Measurements from ENCODE around the gene AGAP5.
"Not testable (repeated sequence)": the region's sequence is repeated elsewhere in the genome, so short reads cannot be mapped to it uniquely, and the experiment has no call there.

Gene AGAP5

DNA sequence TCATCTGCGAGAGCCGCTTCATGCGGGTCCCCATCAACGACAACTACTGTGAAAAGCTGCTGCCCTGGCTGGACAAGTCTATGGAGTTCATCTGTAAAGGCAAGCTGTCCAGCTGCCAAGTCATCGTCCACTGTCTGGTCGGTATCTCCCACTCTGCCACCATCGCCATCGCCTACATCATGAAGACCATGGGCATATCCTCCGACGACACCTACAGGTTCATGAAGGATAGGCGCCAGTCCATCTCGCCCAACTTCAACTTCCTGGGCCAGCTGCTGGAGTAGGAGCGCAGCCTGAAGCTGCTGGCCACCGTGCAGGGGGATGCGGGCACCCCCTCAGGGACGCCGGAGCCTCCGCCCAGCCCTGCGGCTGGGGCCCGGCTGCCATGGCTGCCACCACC is 34.5 kb upstream of the AGAP5 start:
- Histone ChIP-seq H3K4me1 (ENCODE audit: control insufficient read depth, insufficient read depth, low read length) (peaks cover 21% of the 10 kb centered on the region), H3K36me3 (ENCODE audit: control insufficient read depth in 2 of 2, insufficient read depth in 2 of 2, low read length in 2 of 2) (peaks cover 0 to 5% of the 10 kb centered on the region in 2 donors), H3K9ac (ENCODE audit: low read length in 2 of 2) (no peak overlapping the region)

GRCh38 chr10:73731588-73732375 is 33.9 kb upstream of the AGAP5 start:
- Histone ChIP-seq H3K27me3 (ENCODE audit: control insufficient read depth in 1 of 2, insufficient read depth in 2 of 2, low read length in 2 of 2) (no peaks in the 10 kb centered on the region), H3K36me3 (ENCODE audit: control insufficient read depth in 2 of 2, insufficient read depth in 2 of 2, low read length in 2 of 2) (peaks cover 5% of the 10 kb centered on the region in 2 donors), H3K4me1 (ENCODE audit: control insufficient read depth, insufficient read depth, low read length) (peaks cover 21% of the 10 kb centered on the region), H3K9me3 (ENCODE audit: control insufficient read depth in 2 of 2, low read length in 2 of 2) (no peaks in the 10 kb centered on the region), H3K9ac (ENCODE audit: low read length in 2 of 2) (peak overlapping the region in 1 of 2 donors; percentile 94), H3K4me3 (ENCODE audit: low read length in 2 of 2) (peak overlapping the region in 1 of 2 donors; percentile 22), H3K27ac (ENCODE audit: low read length) (no peak overlapping the region)

More for the DNA sequence above, 34.5 kb upstream of the AGAP5 start:
- Histone ChIP-seq H3K9me3 (ENCODE audit: control insufficient read depth in 2 of 2, low read length in 2 of 2) (no peaks in the 10 kb centered on the region), H3K27me3 (ENCODE audit: control insufficient read depth in 1 of 2, insufficient read depth in 2 of 2, low read length in 2 of 2) (no peaks in the 10 kb centered on the region), H3K4me3 (ENCODE audit: low read length in 2 of 2) (no peak overlapping the region), H3K27ac (ENCODE audit: low read length) (no peak overlapping the region)

- Histone ChIP-seq H3K27me3 (ENCODE audit: control insufficient read depth in 1 of 2, insufficient read depth in 2 of 2, low read length in 2 of 2) (no peaks in the 10 kb centered on the region), H3K36me3 (ENCODE audit: control insufficient read depth in 2 of 2, insufficient read depth in 2 of 2, low read length in 2 of 2) (peaks cover 9 to 12% of the 10 kb centered on the region in 2 donors), H3K4me3 (ENCODE audit: low read length in 2 of 2) (peak overlapping the region; percentile 95 to 97), H3K4me1 (ENCODE audit: control insufficient read depth, insufficient read depth, low read length) (peaks cover 21% of the 10 kb centered on the region), H3K9me3 (ENCODE audit: control insufficient read depth in 2 of 2, low read length in 2 of 2) (no peaks in the 10 kb centered on the region), H3K9ac (ENCODE audit: low read length in 2 of 2) (peak overlapping the region; percentile 89 to 94), H3K27ac (ENCODE audit: low read length) (peak overlapping the region; percentile 78)
These were observed 32.4 kb upstream of the AGAP5 start for GRCh38 chr10:73730153-73730906.

- peak overlapping the region; percentile 78 for H3K27ac ChIP-seq (ENCODE audit: low read length)
- H3K27me3 ChIP-seq (ENCODE audit: control insufficient read depth in 1 of 2, insufficient read depth in 2 of 2, low read length in 2 of 2); H3K9me3 ChIP-seq (ENCODE audit: control insufficient read depth in 2 of 2, low read length in 2 of 2): not testable (repeated sequence)
- H3K9ac ChIP-seq (ENCODE audit: low read length in 2 of 2), result peak overlapping the region; percentile 89 to 94
- H3K4me3 ChIP-seq (ENCODE audit: low read length in 2 of 2), result peak overlapping the region; percentile 95 to 97
- H3K36me3 ChIP-seq (ENCODE audit: control insufficient read depth in 2 of 2, insufficient read depth in 2 of 2, low read length in 2 of 2), result peaks cover 9 to 12% of the 10 kb centered on the region in 2 donors
- H3K4me1 ChIP-seq (ENCODE audit: control insufficient read depth, insufficient read depth, low read length), result peaks cover 21% of the 10 kb centered on the region
These were observed 31.9 kb upstream of the AGAP5 start for GRCh38 chr10:73729781-73730152.

GRCh38 chr10:73723516-73723915 is 25.6 kb upstream of the AGAP5 start:
- H3K4me3 ChIP-seq (ENCODE audit: low read length in 2 of 2), result no peak overlapping the region
- peaks cover 28 to 33% of the 10 kb centered on the region in 2 donors for H3K36me3 ChIP-seq (ENCODE audit: control insufficient read depth in 2 of 2, insufficient read depth in 2 of 2, low read length in 2 of 2)
- H3K9me3 ChIP-seq (ENCODE audit: control insufficient read depth in 2 of 2, low read length in 2 of 2), result no peaks in the 10 kb centered on the region

GRCh38 chr10:73720561-73720960 is 22.7 kb upstream of the AGAP5 start:
- H3K27ac ChIP-seq (ENCODE audit: low read length); H3K4me3 ChIP-seq (ENCODE audit: low read length in 2 of 2); H3K4me1 ChIP-seq (ENCODE audit: control insufficient read depth, insufficient read depth, low read length); H3K9me3 ChIP-seq (ENCODE audit: control insufficient read depth in 2 of 2, low read length in 2 of 2); H3K9ac ChIP-seq (ENCODE audit: low read length in 2 of 2); H3K27me3 ChIP-seq (ENCODE audit: control insufficient read depth in 1 of 2, insufficient read depth in 2 of 2, low read length in 2 of 2): not testable (repeated sequence)
- peaks cover 33 to 38% of the 10 kb centered on the region in 2 donors for H3K36me3 ChIP-seq (ENCODE audit: control insufficient read depth in 2 of 2, insufficient read depth in 2 of 2, low read length in 2 of 2)

More at GRCh38 chr10:73723516-73723915, 25.6 kb upstream of the AGAP5 start:
- no peaks in the 10 kb centered on the region for H3K27me3 ChIP-seq (ENCODE audit: control insufficient read depth in 1 of 2, insufficient read depth in 2 of 2, low read length in 2 of 2)
- no peaks in the 10 kb centered on the region for H3K4me1 ChIP-seq (ENCODE audit: control insufficient read depth, insufficient read depth, low read length)
- H3K27ac ChIP-seq (ENCODE audit: low read length), result no peak overlapping the region
- no peak overlapping the region for H3K9ac ChIP-seq (ENCODE audit: low read length in 2 of 2)

- no peaks in the 10 kb centered on the region for H3K9me3 ChIP-seq (ENCODE audit: control insufficient read depth in 2 of 2, low read length in 2 of 2)
- no peaks in the 10 kb centered on the region for H3K4me1 ChIP-seq (ENCODE audit: control insufficient read depth, insufficient read depth, low read length)
- H3K27me3 ChIP-seq (ENCODE audit: control insufficient read depth in 1 of 2, insufficient read depth in 2 of 2, low read length in 2 of 2), result no peaks in the 10 kb centered on the region
- H3K36me3 ChIP-seq (ENCODE audit: control insufficient read depth in 2 of 2, insufficient read depth in 2 of 2, low read length in 2 of 2), result peaks cover 24 to 33% of the 10 kb centered on the region in 2 donors
- no peak overlapping the region for H3K9ac ChIP-seq (ENCODE audit: low read length in 2 of 2)
- H3K4me3 ChIP-seq (ENCODE audit: low read length in 2 of 2), result no peak overlapping the region
- H3K27ac ChIP-seq (ENCODE audit: low read length), result no peak overlapping the region
These were observed 19.6 kb upstream of the AGAP5 start for GRCh38 chr10:73717556-73717955.

- Histone ChIP-seq H3K4me3 (ENCODE audit: low read length in 2 of 2) (no peak overlapping the region), H3K9ac (ENCODE audit: low read length in 2 of 2) (no peak overlapping the region), H3K36me3 (ENCODE audit: control insufficient read depth in 2 of 2, insufficient read depth in 2 of 2, low read length in 2 of 2) (peaks cover 19 to 27% of the 10 kb centered on the region in 2 donors), H3K27ac (ENCODE audit: low read length) (no peak overlapping the region), H3K4me1 (ENCODE audit: control insufficient read depth, insufficient read depth, low read length) (no peaks in the 10 kb centered on the region), H3K9me3 (ENCODE audit: control insufficient read depth in 2 of 2, low read length in 2 of 2) (no peaks in the 10 kb centered on the region), H3K27me3 (ENCODE audit: control insufficient read depth in 1 of 2, insufficient read depth in 2 of 2, low read length in 2 of 2) (no peaks in the 10 kb centered on the region)
These were observed 18.3 kb upstream of the AGAP5 start for GRCh38 chr10:73716251-73716650.

DNA sequence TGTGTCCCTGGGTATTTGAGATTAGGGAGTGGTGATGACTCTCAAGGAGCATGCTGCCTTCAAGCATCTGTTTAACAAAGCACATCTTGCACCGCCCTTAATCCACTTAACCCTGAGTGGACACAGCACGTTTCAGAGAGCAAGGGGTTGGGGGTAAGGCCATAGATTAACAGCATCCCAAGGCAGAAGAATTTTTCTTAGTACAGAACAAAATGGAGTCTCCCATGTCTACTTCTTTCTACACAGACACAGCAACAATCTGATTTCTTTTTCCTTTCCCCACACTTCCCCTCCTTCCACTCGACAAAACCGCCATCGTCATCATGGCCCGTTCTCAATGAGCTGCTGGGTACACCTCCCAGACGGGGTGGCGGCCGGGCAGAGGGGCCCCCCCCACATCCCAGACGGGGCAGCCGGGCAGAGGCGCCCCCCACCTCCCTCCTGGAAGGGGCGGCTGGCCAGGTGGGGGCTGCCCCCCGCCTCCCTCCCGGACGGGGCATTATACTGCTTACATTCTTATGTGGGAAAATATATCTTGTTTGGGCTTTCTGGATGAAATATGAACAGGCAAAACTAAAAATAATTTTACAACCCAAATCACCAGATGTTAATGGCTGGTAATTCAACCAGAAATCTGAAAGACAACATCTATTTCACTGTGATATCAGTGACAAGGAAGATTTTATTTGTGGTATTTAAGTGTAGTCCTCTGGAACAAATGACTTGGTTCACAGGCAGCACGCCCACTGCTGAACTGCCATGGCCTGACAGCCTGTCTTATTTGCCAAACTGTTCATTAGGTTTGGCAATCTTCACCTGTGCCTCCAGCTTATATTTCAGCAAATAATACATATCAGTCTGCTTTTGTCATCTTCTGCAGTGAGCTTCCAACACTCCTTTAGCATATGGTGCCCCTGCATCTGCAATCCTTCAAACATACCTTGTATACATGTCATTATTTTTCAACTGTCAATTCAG is 17.6 kb upstream of the AGAP5 start:
- not testable (repeated sequence) for H3K9ac ChIP-seq (ENCODE audit: low read length in 2 of 2); H3K4me1 ChIP-seq (ENCODE audit: control insufficient read depth, insufficient read depth, low read length); H3K4me3 ChIP-seq (ENCODE audit: low read length in 2 of 2); H3K27me3 ChIP-seq (ENCODE audit: control insufficient read depth in 1 of 2, insufficient read depth in 2 of 2, low read length in 2 of 2); H3K9me3 ChIP-seq (ENCODE audit: control insufficient read depth in 2 of 2, low read length in 2 of 2); H3K27ac ChIP-seq (ENCODE audit: low read length)
- H3K36me3 ChIP-seq (ENCODE audit: control insufficient read depth in 2 of 2, insufficient read depth in 2 of 2, low read length in 2 of 2), result peaks cover 19 to 27% of the 10 kb centered on the region in 2 donors

GRCh38 chr10:73714483-73714882 is 16.6 kb upstream of the AGAP5 start:
- H3K27ac ChIP-seq (ENCODE audit: low read length); H3K4me1 ChIP-seq (ENCODE audit: control insufficient read depth, insufficient read depth, low read length); H3K9me3 ChIP-seq (ENCODE audit: control insufficient read depth in 2 of 2, low read length in 2 of 2); H3K27me3 ChIP-seq (ENCODE audit: control insufficient read depth in 1 of 2, insufficient read depth in 2 of 2, low read length in 2 of 2); H3K4me3 ChIP-seq (ENCODE audit: low read length in 2 of 2); H3K9ac ChIP-seq (ENCODE audit: low read length in 2 of 2): not testable (repeated sequence)
- H3K36me3 ChIP-seq (ENCODE audit: control insufficient read depth in 2 of 2, insufficient read depth in 2 of 2, low read length in 2 of 2), result peaks cover 20 to 24% of the 10 kb centered on the region in 2 donors

Data from stomach smooth muscle (tissue), 2 donors.